GM20431 (cell line): ENCODE measurements around the gene CDC42BPA.

Experiments used
- in situ Hi-C: fragments of 300-500 bp; cut with MseI, MboI; formaldehyde crosslinking; loops from one replicate; pipeline ENCODE4 v1.15.0; 2020; ENCODE audit warnings: low sequenced_read_pairs; ENCODE audit not compliant: unreplicated experiment

The CDC42BPA gene

GRCh38 chr1:226954777-226955176 is 363.5 kb downstream of the CDC42BPA start:
- in situ Hi-C loops = no loop called here

GRCh38 chr1:226954337-226954736 is 364.0 kb downstream of the CDC42BPA start:
- in situ Hi-C loops = no loop called here

- in situ Hi-C loops = no loop called here
Observed at GRCh38 chr1:226953175-226953800, 365.0 kb downstream of the CDC42BPA start.

GRCh38 chr1:226952118-226952441 is 366.2 kb downstream of the CDC42BPA start:
- in situ Hi-C loops = no loop called here

- in situ Hi-C loops = no loop called here
Observed at GRCh38 chr1:226951286-226952117, 366.8 kb downstream of the CDC42BPA start.

GRCh38 chr1:226950871-226951270 is 367.4 kb downstream of the CDC42BPA start:
- in situ Hi-C loops = no loop called here

- in situ Hi-C loops = no loop called here
Observed at GRCh38 chr1:226950316-226950715, 368.0 kb downstream of the CDC42BPA start.

GRCh38 chr1:226949401-226949800 is 368.9 kb downstream of the CDC42BPA start:
- in situ Hi-C loops = no loop called here

GRCh38 chr1:226948996-226949395 is 369.3 kb downstream of the CDC42BPA start:
- in situ Hi-C loops = no loop called here

- in situ Hi-C loops = no loop called here
Observed at GRCh38 chr1:226948480-226948879, 369.8 kb downstream of the CDC42BPA start.

- in situ Hi-C loops = no loop called here
Observed at GRCh38 chr1:226948051-226948450, 370.2 kb downstream of the CDC42BPA start.

GRCh38 chr1:226946841-226947240 is 371.5 kb downstream of the CDC42BPA start:
- in situ Hi-C loops = no loop called here

GRCh38 chr1:226946285-226946684 is 372.0 kb downstream of the CDC42BPA start:
- in situ Hi-C loops = no loop called here

GRCh38 chr1:226945858-226946245 is 372.4 kb downstream of the CDC42BPA start:
- in situ Hi-C loops = no loop called here

- in situ Hi-C loops = no loop called here
Observed at GRCh38 chr1:226945106-226945857, 373.0 kb downstream of the CDC42BPA start.

GRCh38 chr1:226943927-226944326 is 374.4 kb downstream of the CDC42BPA start:
- in situ Hi-C loops = no loop called here

- in situ Hi-C loops = no loop called here
Observed at GRCh38 chr1:226943156-226943555, 375.1 kb downstream of the CDC42BPA start.

- in situ Hi-C loops = no loop called here
Observed at GRCh38 chr1:226942392-226942791, 375.9 kb downstream of the CDC42BPA start.

- in situ Hi-C loops = no loop called here
Observed at GRCh38 chr1:226940806-226941067, 377.6 kb downstream of the CDC42BPA start.

GRCh38 chr1:226940029-226940805 is 378.1 kb downstream of the CDC42BPA start, which contains the start of gene COQ8A:
TSS of gene COQ8A (plus strand) at chr1:226940294. CDS start at chr1:226961386, 21,092 bp downstream.
- in situ Hi-C loops = no loop called here
